ENCODE measurements around the gene SEPSECS.

SEPSECS gene

GRCh38 chr4:25154594-25155265 is 5.5 kb downstream of the SEPSECS start:
- no peak for DNase-seq

- no peak for DNase-seq
Measured at GRCh38 chr4:25146076-25146475, 14.2 kb downstream of the SEPSECS start.

GRCh38 chr4:25144870-25145481 is 15.3 kb downstream of the SEPSECS start:
- no peak for DNase-seq

DNA sequence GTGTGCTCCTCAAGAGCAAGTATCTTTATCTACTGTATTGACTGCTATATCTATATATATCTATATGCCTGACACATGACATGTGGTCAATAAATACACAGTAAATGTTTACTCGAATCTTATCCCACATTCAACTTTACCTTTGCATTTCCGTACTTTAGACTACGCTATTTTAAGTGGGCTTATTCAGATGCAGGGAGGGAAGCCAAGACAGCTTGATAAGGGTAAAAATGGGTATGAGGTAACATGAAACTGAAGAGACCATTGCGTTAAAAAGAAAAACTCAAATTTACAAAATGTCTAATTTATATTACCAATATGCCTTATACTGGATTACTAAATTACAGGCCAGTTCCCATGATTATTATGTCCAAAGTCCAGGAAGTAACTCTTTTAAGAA is 17.8 kb downstream of the SEPSECS start:
- DNase-seq, result no peak

GRCh38 chr4:25141592-25141991 is 18.7 kb downstream of the SEPSECS start:
- DNase-seq, result no peak

DNA sequence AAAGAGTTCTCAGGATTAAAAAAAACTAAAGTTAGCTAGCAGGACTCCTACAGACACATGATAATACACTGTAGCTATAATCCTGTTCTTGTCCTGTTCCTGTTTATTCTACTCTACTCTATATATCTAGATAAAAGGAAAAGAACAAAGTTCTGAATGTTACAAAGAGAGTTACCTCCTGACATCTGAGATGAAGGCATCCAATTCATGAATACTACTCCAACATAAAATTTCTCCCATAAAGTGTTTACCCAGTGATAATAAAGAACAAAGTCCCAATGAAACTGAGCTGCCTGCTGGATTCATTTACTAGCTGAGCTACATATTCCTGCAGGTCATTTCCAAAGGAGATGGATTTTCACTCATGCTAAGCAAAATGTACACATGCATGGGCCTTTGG is 27.1 kb downstream of the SEPSECS start:
- no peak for DNase-seq

DNA sequence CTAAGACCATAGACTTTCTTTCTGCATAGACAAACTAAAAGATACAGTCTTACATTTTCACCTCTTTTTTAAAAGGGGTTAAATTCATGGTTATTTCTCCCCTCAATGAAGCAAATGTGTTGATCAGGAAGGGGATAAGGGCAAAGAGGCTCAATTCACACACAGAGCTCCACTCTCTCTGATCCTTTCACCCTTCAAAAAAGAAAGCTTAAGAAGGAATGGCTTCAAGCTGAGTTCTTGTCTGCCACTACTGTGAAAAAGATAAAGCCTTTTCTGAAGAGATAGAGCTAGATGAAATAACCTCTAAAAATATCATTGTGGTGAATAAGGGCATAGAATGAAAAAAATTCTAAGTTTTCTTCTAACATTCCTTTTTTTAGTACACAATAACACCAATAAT is 28.3 kb downstream of the SEPSECS start:
- DNase-seq, result no peak

DNA sequence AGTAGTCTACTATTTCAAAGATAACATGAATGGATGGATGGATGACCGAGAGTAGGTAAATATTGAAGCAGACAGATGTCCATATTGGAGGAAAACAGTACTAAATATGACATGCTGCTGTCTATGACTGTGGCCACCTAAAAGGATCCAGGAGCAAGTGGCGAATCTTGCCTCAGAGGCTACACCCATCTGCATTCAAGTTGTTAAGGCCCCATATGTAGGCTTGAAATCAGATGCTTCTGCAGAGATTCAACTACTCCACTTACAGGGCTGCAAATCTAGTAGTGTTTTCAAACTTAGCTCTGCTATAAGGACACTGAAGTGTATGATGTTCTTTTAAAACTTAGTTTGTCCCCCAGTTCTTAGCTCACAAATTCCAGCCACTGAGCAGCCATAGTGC is 28.9 kb downstream of the SEPSECS start:
- no peak for DNase-seq

DNA sequence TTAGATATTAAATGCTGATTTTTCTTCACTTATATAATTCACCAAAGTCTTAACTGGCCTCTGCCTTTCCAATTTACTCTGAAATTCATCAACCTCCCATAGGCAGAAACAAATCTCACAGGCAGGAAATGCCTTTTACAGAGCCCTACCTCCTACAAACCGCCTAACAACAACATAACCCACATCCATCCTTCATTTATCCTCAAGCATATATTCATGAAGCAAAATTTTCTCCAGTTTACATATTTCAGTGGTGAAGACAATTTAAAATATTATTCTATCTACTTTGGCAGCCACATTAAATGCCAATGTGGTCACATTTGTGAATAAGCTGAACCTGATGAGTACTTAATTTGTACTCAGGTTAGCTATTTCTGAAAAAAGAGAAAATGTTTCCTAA is 30.3 kb downstream of the SEPSECS start:
- no peak for DNase-seq

GRCh38 chr4:25128671-25129070 is 31.6 kb downstream of the SEPSECS start:
- DNase-seq, result no peak

GRCh38 chr4:25123236-25123635 is 37.0 kb downstream of the SEPSECS start:
- DNase-seq, result no peak

GRCh38 chr4:25120146-25120940 is 39.9 kb downstream of the SEPSECS start:
- no peak for DNase-seq

DNA sequence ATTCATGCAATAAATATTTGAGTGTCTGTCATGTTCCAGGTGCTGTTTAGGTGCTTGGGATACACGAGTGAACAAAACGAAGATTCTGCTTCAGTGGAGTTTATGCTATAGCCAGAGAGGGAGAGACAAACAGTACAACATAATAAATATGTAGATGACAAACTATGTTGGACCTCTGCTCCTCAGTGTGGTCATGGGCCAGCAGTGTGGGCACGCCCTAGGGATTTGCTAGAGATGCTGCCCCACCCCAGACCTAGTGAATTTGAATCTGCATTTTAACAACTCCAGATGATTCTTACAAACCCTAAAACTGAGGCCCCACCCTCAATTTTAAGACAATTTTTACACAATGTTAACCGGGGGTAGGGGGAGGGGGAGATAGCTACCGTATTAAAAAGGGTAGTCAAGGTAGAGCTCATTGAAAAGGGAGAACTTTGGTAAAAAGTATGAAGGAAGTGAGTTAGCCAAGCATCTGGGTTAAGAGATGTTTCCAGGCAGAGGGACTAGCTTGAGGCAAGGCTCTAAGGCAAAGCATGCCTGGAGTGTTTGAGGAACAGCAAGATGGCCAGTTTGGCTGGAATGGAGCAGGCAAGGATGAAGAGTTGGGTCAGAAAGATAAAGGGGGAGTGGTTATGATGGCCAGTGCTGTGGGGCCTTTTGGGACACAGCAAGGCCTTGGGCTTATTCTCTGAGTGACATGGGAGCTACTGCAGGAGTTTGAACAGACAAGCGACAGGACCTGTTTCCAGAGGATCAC is 42.4 kb downstream of the SEPSECS start:
- no peak for DNase-seq

- DNase-seq, result no peak
Measured at GRCh38 chr4:25117274-25117673, 43.0 kb downstream of the SEPSECS start.

GRCh38 chr4:25113915-25114904 is 46.0 kb downstream of the SEPSECS start:
- no peak for DNase-seq

- no peak for DNase-seq
Measured at GRCh38 chr4:25112995-25113380, 47.3 kb downstream of the SEPSECS start.

- no peak for DNase-seq
Measured at GRCh38 chr4:25112366-25112994, 47.8 kb downstream of the SEPSECS start.

- DNase-seq, result no peak
Measured at GRCh38 chr4:25111648-25112196, 48.5 kb downstream of the SEPSECS start.

DNA sequence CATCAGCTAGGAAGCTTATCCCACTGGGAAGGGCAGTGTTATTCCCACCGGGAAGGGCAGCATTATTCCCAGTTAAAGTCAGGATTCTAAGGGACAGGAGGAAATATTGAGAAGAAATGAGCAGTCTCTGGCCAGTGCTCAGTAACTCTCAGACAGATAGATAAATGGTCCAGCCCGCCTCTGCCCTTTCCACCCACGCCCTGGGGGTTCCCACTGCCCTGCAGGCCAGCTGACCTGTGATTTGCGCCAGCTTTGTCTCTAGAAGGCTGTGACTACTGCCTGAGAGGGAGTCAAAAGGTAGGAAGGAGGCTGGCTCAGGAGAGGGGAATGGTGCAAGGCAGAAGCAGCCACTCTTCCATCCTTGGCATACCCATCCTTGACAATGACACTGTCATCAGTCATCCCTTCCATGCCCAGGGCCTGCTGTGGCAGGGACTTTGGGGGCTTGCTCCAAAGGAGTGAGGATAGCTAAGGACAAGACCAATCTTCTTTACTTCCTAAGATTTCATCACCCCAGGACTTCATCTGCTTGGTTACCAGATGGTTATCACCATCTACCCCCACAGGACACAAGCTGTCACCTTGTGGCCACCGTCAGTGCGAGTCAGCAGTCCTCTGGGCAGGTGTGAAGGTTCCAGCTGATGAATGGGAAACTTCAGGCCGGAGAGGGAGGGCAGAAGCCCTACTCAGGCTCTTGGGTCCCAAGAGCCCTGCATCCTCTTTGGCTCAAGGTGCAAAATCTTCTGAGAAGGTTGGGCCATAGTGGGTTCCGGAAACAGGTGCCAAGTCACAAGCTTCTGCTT is 49.5 kb downstream of the SEPSECS start:
- DNase-seq, result no peak

GRCh38 chr4:25109511-25109910 is 50.7 kb downstream of the SEPSECS start:
- DNase-seq, result no peak

All from NCI-H2107 (cell line).